Measurements from ENCODE around the gene TULP4.
A peak's percentile ranks its signal among the peaks of the same experiment; 100 is the strongest.

TULP4 gene

GRCh38 chr6:158497620-158498019 lies 185.4 kb downstream of the TULP4 start:
- DNase-seq = no peak

DNA sequence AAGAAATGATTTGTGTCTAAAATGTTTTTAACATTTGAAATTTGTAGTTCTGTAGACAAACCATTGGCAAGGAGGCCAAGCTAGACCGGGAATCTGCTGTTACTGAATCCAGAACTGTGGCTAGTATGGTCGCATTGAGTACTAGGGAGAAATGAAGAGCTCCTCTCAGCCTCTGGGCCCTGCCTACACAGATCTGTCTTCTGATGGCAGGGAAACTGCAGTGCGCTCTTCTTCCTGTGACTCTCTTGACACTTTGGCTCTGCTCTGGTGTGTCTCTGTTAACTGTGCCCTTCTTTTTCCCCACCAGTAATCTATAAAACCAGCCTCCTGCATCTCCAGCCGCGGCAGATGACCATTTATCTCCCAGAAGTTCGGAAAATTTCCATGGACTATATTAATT lies 186.1 kb downstream of the TULP4 start:
- DNase-seq = no peak

DNA sequence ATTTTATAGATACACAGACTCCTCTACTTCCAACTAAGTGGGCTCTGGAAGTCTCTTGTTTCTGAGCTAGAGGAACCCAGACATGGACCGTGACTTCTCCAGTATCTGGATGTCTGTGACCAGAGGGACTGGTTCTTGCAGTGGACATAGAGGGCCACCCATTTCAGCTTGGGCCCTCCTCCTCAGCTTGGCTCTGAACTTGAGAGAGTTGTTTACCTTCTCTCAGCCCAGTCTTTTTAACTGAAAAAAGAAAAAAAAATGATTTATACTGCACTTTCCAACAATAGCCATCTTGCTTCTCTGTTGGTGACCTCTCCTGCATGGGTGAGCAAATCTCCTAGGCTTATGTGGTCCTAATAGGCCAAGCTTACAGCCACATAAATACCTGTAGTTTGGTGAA lies 187.3 kb downstream of the TULP4 start:
- no peak for DNase-seq

DNA sequence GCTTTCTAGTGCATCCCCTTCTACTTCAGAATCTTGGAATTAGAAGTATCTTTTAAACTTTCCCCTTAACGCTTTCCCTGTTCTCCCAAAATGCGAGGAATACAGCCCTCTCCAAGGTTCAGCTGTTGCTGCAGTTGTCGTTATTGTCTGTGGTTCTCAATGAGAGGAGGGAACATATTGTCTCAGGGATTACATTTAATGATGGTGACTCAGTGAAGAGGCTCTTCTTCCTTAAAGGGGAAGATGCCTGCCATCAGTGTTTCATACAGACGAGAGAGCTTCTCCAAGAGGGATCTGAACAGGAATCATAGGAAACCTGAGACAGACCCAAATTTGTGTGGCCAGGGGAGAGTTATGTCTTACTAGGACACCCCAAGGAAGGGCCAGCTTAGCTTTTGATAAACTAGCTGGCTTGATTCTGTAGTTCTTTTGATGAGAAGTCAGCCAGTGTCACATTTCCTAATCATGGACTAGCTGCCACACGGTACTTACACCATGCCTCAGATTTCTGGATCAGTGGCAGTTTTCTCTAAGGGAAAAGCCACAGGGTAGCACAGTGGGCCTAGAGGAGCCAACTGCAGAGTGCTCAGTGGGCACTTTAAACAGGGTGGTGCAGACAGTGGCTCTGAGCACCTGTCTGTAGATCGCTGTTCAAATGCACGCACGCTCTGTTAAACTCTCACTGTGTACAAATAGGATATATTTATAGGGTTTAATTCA lies 187.9 kb downstream of the TULP4 start:
- DNase-seq = peak in 1 of 51 donors; percentile 38

GRCh38 chr6:158501360-158502262 lies 189.3 kb downstream of the TULP4 start:
- peak in 1 of 51 donors; percentile 26 for DNase-seq

DNA sequence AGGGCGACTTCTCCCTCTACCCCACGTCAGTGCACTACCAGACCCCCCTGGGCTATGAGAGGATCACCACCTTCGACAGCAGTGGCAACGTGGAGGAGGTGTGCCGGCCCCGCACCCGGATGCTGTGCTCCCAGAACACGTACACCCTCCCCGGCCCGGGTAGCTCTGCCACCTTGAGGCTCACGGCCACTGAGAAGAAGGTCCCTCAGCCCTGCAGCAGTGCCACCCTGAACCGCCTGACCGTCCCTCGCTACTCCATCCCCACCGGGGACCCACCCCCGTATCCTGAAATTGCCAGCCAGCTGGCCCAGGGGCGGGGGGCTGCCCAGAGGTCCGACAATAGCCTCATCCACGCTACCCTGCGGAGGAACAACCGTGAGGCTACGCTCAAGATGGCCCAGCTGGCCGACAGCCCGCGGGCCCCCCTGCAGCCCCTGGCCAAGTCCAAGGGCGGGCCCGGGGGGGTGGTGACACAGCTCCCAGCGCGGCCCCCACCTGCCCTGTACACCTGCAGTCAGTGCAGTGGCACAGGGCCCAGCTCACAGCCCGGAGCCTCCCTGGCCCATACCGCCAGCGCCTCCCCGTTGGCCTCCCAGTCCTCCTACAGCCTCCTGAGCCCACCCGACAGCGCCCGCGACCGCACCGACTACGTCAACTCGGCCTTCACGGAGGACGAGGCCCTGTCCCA lies 190.1 kb downstream of the TULP4 start:
- no peak for DNase-seq

DNA sequence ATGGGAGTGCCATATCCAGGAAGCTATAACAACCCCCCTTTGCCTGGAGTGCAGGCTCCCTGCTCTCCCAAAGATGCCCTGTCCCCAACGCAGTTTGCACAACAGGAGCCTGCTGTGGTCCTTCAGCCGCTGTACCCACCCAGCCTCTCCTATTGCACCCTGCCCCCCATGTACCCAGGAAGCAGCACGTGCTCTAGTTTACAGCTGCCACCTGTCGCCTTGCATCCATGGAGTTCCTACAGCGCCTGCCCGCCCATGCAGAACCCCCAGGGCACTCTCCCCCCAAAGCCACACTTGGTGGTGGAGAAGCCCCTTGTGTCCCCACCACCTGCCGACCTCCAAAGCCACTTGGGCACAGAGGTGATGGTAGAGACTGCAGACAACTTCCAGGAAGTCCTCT lies 191.0 kb downstream of the TULP4 start:
- DNase-seq = no peak

DNA sequence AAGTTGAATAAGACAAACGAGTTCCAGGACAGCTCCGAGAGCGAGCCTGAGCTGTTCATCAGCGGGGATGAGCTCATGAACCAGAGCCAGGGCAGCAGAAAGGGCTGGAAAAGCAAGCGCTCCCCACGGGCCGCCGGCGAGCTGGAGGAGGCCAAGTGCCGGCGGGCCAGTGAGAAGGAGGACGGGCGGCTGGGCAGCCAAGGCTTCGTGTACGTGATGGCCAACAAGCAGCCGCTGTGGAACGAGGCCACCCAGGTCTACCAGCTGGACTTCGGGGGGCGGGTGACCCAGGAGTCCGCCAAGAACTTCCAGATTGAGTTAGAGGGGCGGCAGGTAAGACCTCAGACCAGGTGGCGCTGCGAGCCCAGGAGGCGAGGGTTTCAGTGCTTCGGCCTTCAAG lies 191.6 kb downstream of the TULP4 start:
- no peak for DNase-seq

- DNase-seq = no peak
Measured at GRCh38 chr6:158505194-158505593, 192.9 kb downstream of the TULP4 start.

DNA sequence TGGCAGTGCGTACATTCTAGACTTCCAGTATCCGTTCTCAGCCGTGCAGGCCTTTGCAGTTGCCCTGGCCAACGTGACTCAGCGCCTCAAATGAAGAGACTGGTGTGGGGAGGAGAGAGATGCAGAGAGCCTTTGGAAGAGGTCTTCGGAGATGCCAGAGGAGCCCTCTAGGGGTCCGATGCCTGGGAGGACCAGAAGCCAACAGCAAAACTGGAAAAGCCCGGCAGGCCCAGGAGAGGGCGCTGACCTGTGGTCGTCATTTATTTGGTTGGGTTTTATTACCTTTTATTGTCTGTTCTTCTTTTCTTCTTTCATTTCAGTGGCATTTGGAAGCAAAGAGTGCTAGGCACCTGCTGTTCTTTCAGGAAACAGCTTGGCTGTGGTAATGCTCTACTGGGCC lies 194.3 kb downstream of the TULP4 start:
- DNase-seq = no peak

DNA sequence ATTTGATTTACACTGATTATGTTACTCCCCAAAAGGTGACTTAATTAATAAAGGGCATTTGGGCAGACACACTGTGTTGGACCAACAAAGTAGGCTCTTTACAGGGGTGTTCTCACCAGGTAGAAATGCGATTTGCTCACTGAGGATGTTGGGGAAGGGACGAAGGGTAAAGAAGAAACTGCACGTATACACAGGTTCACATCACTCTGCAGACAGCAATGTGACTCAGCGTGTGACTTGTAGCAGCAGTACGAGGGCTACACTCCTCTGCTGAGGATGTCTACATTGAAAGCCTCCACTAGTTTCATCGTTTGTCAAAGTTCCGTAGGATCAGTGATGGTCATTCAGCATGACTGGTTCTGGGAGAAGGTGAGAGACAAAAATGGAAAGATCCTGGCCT lies 194.9 kb downstream of the TULP4 start:
- DNase-seq = peak in 1 of 51 donors; percentile 49

DNA sequence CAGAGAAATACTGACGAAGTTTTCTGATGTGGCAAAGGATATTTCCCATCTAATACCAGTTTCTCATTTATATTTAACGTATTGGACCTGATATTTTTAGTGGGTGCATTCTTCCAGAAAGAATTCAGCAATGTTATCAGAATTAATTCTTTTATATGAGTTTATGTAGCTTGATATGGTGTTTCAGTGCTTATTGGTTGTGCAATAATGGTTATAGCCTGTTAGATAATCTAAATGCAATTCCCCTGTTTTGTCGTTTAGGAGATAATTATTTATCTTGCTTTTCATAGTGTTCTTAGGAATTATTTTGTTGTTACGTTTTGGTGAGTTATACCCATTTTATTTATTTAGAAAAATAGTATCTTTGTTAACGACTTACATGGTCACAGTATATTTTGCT lies 196.2 kb downstream of the TULP4 start:
- DNase-seq = no peak

DNA sequence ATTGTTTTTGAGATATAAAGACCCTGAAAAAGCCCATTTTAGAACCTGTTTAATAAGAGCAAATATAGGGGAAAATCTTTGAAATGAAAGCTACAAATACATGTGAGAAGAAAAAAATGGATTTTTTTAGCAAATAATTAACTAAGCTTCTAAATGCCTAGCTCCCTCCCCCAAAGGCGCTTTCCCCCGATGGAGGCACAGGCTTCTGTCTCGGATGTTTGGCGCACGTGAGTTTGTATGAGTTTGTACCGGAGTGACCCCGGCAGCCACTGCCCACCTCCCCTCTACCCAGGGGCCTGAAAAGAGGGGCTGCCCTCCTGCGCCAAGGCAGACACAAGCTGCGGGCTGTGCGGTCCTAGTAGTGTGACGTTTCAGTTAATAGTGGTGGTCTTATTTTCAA lies 197.2 kb downstream of the TULP4 start:
- DNase-seq = no peak

GRCh38 chr6:158512809-158513208 lies 200.5 kb downstream of the TULP4 start:
- no peak for DNase-seq

GRCh38 chr6:158514176-158514575 lies 201.9 kb downstream of the TULP4 start:
- no peak for DNase-seq

- no peak for DNase-seq
Measured at GRCh38 chr6:158514991-158515390, 202.7 kb downstream of the TULP4 start.

DNA sequence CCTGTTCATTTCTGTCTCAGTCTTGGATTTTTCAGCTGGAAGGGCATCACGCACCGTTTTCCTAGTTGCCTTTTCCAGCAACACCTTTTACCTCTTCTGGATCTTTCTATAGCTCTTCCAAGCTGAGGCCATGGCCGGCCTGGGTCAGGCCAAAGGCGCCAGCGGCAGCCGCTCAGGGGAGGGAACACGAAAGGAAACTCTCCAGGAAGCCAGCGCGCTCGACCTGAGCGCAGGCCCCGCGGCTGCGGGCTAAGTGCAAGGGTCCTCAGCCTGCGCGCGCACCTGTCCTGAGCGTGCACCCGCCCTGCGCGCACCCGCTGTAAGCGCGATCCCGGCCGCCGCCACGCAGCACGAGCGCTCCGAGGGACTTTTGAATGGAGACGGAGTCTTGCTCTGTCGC lies 203.8 kb downstream of the TULP4 start:
- no peak for DNase-seq

DNA sequence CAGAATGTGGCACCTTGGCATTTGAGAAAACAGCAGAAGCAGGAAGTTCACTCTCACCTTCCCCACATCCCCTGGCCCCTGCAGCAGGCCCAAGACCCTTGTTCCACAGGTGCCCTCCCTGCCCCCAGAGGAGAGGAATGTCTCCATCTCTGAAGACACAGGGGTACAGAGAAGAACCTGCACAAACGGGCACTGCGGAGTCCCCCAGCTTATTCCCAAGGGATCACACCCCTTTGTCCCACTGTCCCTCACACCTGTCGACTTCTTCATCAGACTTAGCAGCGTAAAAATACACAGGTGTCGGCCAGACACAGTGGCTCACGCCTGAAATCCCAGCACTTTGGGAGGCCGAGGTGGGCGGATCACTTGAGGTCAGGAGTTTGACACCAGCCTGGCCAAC lies 204.8 kb downstream of the TULP4 start:
- no peak for DNase-seq

- DNase-seq = no peak
Measured at GRCh38 chr6:158517581-158517980, 205.3 kb downstream of the TULP4 start.

- DNase-seq = peak in 29 of 51 donors; percentile 9 to 86 (median 40)
Measured at GRCh38 chr6:158518191-158519127, 206.2 kb downstream of the TULP4 start.

DNA sequence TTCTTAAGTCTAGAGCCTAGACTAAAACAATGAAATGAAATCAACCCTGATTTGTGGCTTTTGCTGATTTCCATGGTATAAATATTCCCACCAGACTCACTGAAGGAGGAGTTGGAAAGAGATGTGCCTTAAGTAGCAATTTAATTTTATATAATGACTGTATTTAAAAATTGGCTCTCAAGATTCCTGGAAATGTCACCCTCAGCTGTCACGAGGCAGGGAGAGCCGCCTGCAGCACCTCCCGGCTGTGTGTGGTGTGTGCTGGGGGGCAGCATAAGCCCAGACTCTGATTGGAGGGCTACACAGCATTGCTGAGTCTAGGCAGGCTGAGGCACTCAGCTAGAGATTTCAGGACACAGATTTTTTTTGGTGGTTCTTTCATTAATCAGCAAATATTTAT lies 207.0 kb downstream of the TULP4 start:
- peak in 3 of 51 donors; percentile 10 to 48 (median 29) for DNase-seq
